Common myeloid progenitor, CD34-positive (primary cell): ENCODE results near the gene IGDCC3.

ENCODE experiments used
- CTCF ChIA-PET: fragments of 350-600 bp; sonication (Branson Sonifier 250); formaldehyde crosslinking; loops from one replicate; lab custom pipeline; 2021; ENCODE audit warnings: antibody characterized with exemption; lab: Charles Lee
- POLR2A ChIA-PET: fragments of 350-600 bp; sonication (Branson Sonifier 250); formaldehyde crosslinking; loops from one replicate; lab custom pipeline; 2021; ENCODE audit warnings: antibody characterized with exemption; lab: Charles Lee
- DNase-seq, 3 donors: peaks; one replicate each; pipeline versions ENCODE4 v3.0.0 to v3.0.0-alpha.2; 2013
- H3K27ac ChIP-seq, 2 experiments: 1 replicate in 1 of 2; 2 replicates in 1 of 2; pipeline ENCODE4 v1.7.0; 2013; ENCODE audit warnings: inconsistent platforms in 2 of 2, low read length in 2 of 2, mild to moderate bottlenecking in 2 of 2, low read depth in 1 of 2, moderate library complexity in 1 of 2; ENCODE audit not compliant: severe bottlenecking in 2 of 2, insufficient read depth in 1 of 2, poor library complexity in 1 of 2
- H3K27me3 ChIP-seq, 5 experiments: replicated peaks in 2 of 5; 1 replicate in 3 of 5; 2 replicates in 2 of 5; pipeline versions ENCODE4 v1.6.1 to v1.7.0; 2013; ENCODE audit warnings: low read length in 4 of 5, mild to moderate bottlenecking in 2 of 5, moderate library complexity in 2 of 5, inconsistent platforms in 1 of 5; ENCODE audit not compliant: insufficient read depth in 5 of 5, control insufficient read depth in 4 of 5
- H3K36me3 ChIP-seq, 4 experiments: 1 replicate in 2 of 4; 2 replicates in 2 of 4; pipeline versions ENCODE4 v1.6.1 to v1.7.0; 2013; ENCODE audit warnings: low read length in 3 of 4, control low read depth in 1 of 4, mild to moderate bottlenecking in 1 of 4; ENCODE audit not compliant: control insufficient read depth in 4 of 4, insufficient read depth in 4 of 4
- H3K4me1 ChIP-seq, 4 experiments: 1 replicate in 3 of 4; 2 replicates in 1 of 4; pipeline versions ENCODE4 v1.6.1 to v1.7.1; 2013; ENCODE audit warnings: low read length in 3 of 4, mild to moderate bottlenecking in 3 of 4, control low read depth in 1 of 4, inconsistent platforms in 1 of 4, moderate library complexity in 1 of 4; ENCODE audit not compliant: control insufficient read depth in 4 of 4, insufficient read depth in 4 of 4; ENCODE audit errors: control extremely low read depth in 1 of 4
- H3K4me3 ChIP-seq, 7 experiments: 1 replicate in 4 of 7; 2 replicates in 3 of 7; pipeline versions ENCODE4 v1.5.1 to v1.7.0; 2013; ENCODE audit warnings: mild to moderate bottlenecking in 7 of 7, low read length in 6 of 7, moderate library complexity in 6 of 7, inconsistent platforms in 2 of 7, low read depth in 2 of 7, control low read depth in 1 of 7; ENCODE audit not compliant: insufficient read depth in 4 of 7, control insufficient read depth in 1 of 7; ENCODE audit errors: extremely low read depth in 1 of 7
- H3K9me3 ChIP-seq, 5 experiments: 1 replicate in 4 of 5; 2 replicates in 1 of 5; pipeline versions ENCODE4 v1.6.1 to v1.7.1; 2013; ENCODE audit warnings: low read length in 4 of 5, mild to moderate bottlenecking in 2 of 5, inconsistent platforms in 1 of 5, low read depth in 1 of 5, moderate library complexity in 1 of 5; ENCODE audit not compliant: control insufficient read depth in 4 of 5, insufficient read depth in 2 of 5; ENCODE audit errors: control extremely low read depth in 1 of 5
- WGBS: methylation state at CpG from one replicate; pipeline ENCODE4 v1.1.5; 2013; ENCODE audit not compliant: insufficient coverage; 5-methylcytosine and 5-hydroxymethylcytosine counted together

Gene IGDCC3

DNA sequence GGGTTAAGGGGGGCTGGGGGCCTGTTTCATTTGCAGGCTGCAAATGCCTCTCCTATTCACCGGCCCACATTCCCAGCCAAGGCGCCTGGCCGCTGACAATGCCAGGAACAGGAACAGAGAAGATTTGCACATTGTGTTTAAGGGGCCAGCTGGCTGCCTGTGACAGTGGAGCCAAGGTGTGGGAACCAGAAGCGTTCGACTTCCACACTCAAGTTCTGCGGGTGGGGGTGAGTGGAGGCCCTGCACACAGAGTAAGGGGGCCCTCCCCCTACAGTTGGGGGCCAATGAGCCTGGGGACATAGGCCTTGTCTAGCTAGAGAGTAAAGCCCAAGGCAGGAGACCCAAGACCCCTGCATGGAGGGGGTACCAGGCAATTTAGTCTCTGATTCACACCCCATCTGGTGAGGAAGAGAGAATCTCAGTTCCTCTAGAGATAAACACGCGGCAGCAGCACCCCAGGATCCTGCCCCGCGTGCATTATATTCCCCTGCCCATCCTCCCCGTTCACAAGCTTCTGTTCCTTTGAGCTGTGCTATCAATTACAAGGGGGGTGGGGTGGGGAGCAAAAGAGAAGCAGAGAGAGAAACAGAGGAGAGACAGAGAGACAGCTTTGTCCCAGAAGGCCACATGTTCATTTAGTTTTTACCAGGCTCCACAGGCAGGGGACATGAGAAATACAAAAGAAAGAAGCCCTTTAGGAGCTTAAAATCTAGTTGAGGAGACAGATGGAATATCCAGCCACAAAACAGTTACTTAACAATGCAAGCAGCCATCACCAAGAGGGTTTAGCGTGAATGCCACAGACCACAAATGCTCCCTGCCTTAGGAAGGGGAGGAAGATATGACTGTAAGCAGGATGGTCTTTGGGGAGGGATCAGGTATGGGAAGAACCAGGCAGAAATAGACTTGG lies 9.2 kb downstream of the IGDCC3 start:
- H3K4me3 ChIP-seq = no peak overlapping the region
- CTCF ChIA-PET = interaction anchor here (0.7 to 1.3 kb wide), 5 partner anchors 10 to 47 kb away, joined by 3 to 4 read pairs (median 4); partner anchors contain the start of gene IGDCC3
- H3K27me3 ChIP-seq = peaks cover 0 to 16% (median 9%) of the 10 kb centered on the region in 5 experiments
- no peak for DNase-seq
- H3K9me3 ChIP-seq = no peaks in the 10 kb centered on the region
- WGBS = 88% methylated on average over 8 of the region's 12 CpGs
- H3K27ac ChIP-seq = no peak overlapping the region
- no peaks in the 10 kb centered on the region for H3K36me3 ChIP-seq
- POLR2A ChIA-PET = interaction anchor here (0.5 kb wide), 1 partner anchor 45 kb away, joined by 5 read pairs; no protein-coding TSS in a partner anchor
- H3K4me1 ChIP-seq = peaks cover 0 to 4% (median 2%) of the 10 kb centered on the region in 4 experiments

DNA sequence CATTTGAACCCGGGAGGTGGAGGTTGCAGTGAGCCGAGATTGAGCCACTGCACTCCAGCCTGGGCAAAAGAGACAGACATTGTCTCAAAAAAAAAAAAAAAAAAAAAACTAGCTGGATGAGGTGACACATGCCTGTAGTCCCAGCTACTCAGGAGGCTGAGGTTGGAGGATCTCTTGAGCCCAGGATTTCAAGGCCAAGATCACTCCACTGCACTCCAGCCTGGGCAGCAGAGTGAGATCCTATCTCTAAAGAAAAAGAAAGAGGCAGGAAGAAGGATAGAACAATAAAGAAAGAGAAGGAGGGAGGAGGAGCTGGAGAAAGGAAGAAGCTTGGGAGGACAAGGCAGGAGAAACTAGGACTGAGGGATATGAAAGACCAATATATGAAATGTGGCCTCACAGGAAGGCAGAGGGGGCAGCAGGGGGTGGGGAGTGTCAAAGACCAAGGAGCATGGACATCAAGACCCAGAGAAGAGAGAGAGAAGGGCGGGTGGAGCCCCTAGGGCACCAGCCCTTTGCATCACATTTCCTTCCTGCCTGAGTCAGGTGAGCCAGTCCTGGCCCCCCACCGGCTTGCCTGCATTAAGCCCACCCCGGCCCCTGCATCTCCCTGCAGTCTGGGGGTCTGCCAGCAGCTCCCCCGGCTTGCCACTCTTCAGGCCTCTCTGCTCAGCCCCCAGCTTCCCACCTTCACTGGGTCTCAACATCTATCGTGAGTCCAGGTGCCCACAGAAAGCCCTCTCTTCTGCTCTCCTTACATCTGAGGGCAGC lies 11.5 kb downstream of the IGDCC3 start:
- no peak for DNase-seq
- no peaks in the 10 kb centered on the region for H3K9me3 ChIP-seq
- no peaks in the 10 kb centered on the region for H3K36me3 ChIP-seq
- H3K27me3 ChIP-seq = peaks cover 0 to 17% (median 7%) of the 10 kb centered on the region in 5 experiments
- no peak overlapping the region for H3K4me3 ChIP-seq
- no peaks in the 10 kb centered on the region for H3K4me1 ChIP-seq
- no peak overlapping the region for H3K27ac ChIP-seq
- POLR2A ChIA-PET = interaction anchor here (0.6 kb wide), 2 partner anchors 71 to 280 kb away, joined by 3 to 4 read pairs; no protein-coding TSS in a partner anchor
- CTCF ChIA-PET = interaction anchor here (2.1 to 3.2 kb wide), 2 partner anchors 19 to 46 kb away, joined by 5 to 13 read pairs; no protein-coding TSS in a partner anchor
- WGBS = 91% methylated on average over 3 of the region's 7 CpGs

- ChIA-PET CTCF (interaction anchor here (2.1 to 3.2 kb wide), 2 partner anchors 20 to 45 kb away, joined by 5 to 13 read pairs; no protein-coding TSS in a partner anchor), POLR2A (no interaction called here)
- Histone ChIP-seq H3K36me3 (no peaks in the 10 kb centered on the region), H3K9me3 (no peaks in the 10 kb centered on the region), H3K27me3 (peaks cover 2 to 18% (median 7%) of the 10 kb centered on the region in 5 experiments), H3K4me3 (no peak overlapping the region), H3K4me1 (no peaks in the 10 kb centered on the region), H3K27ac (no peak overlapping the region)
- WGBS = 100% methylated on average over 2 of the region's 2 CpGs
- DNase-seq = no peak
These were observed 12.6 kb downstream of the IGDCC3 start for GRCh38 chr15:65365229-65365628.

DNA sequence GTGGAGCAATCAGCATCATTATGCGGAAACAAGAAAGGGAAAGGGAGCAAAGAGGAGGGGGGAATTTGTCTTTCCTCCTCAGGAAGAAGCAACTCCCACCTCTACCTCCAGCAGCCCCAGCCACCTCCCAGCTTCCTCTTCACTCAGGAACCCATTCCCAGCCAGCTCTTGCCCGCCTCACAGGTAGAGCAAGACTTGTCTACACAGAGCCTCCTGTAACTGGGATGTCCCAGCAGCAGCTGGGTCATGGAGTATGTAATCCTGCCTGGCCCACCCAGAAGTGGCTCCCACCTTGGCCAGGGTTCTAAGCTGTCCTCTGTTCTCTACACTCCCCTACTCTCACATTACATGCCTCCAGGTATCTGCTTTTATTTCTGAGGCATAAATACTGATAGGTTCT lies 14.0 kb downstream of the IGDCC3 start:
- no peaks in the 10 kb centered on the region for H3K9me3 ChIP-seq
- H3K36me3 ChIP-seq = no peaks in the 10 kb centered on the region
- H3K4me3 ChIP-seq = no peak overlapping the region
- DNase-seq = no peak
- CTCF ChIA-PET = no interaction called here
- POLR2A ChIA-PET = interaction anchor here (0.6 kb wide), 1 partner anchor 1667 kb away, joined by 5 read pairs; no protein-coding TSS in a partner anchor
- 100% methylated on average over 1 of the region's 2 CpGs for WGBS
- no peak overlapping the region for H3K27ac ChIP-seq
- peaks cover 2 to 18% (median 7%) of the 10 kb centered on the region in 5 experiments for H3K27me3 ChIP-seq
- H3K4me1 ChIP-seq = no peaks in the 10 kb centered on the region

- H3K27ac ChIP-seq = no peak overlapping the region
- H3K27me3 ChIP-seq = peaks cover 2 to 18% (median 7%) of the 10 kb centered on the region in 5 experiments
- H3K9me3 ChIP-seq = no peaks in the 10 kb centered on the region
- no peaks in the 10 kb centered on the region for H3K4me1 ChIP-seq
- 93% methylated on average over 7 of the region's 7 CpGs for WGBS
- POLR2A ChIA-PET = interaction anchor here (0.6 kb wide), 1 partner anchor 1667 kb away, joined by 5 read pairs; no protein-coding TSS in a partner anchor
- no peaks in the 10 kb centered on the region for H3K36me3 ChIP-seq
- DNase-seq = no peak
- CTCF ChIA-PET = no interaction called here
- no peak overlapping the region for H3K4me3 ChIP-seq
These were observed 14.5 kb downstream of the IGDCC3 start for GRCh38 chr15:65363306-65363705.

- ChIA-PET CTCF (no interaction called here), POLR2A (no interaction called here)
- Histone ChIP-seq H3K27ac (no peak overlapping the region), H3K9me3 (no peaks in the 10 kb centered on the region), H3K4me1 (no peaks in the 10 kb centered on the region), H3K4me3 (no peak overlapping the region), H3K27me3 (peaks cover 3 to 26% (median 9%) of the 10 kb centered on the region in 5 experiments), H3K36me3 (no peaks in the 10 kb centered on the region)
- DNase-seq = no peak
- WGBS = 100% methylated on average over 1 of the region's 8 CpGs
These were observed 15.3 kb downstream of the IGDCC3 start for GRCh38 chr15:65362491-65362890.
